Stimulated activated CD8-positive, alpha-beta memory T cell treated with anti-CD3 and anti-CD28 coated beads, Interleukin-12 subunit alpha, Interleukin-12 subunit beta, amount 100 ng/mL, for 24 hours (primary cell): Measurements from ENCODE around the gene GPR50.

Experiments
- DNase-seq: peaks from one replicate; pipeline ENCODE4 v3.0.0-alpha.2; 2020; ENCODE audit errors: extremely low read depth

The GPR50 gene

GRCh38 chrX:151176231-151176750 is at the start of gene GPR50:
TSS of gene GPR50 (plus strand) at chrX:151176584. CDS start at chrX:151176722, 138 bp downstream.
- DNase-seq: no peak

GRCh38 chrX:151132531-151132930 is 43.9 kb upstream of the GPR50 start:
- DNase-seq: no peak

GRCh38 chrX:151151665-151152267 is 24.6 kb upstream of the GPR50 start:
- no peak for DNase-seq

GRCh38 chrX:151153086-151153485 is 23.3 kb upstream of the GPR50 start:
- DNase-seq: no peak

GRCh38 chrX:151153667-151154066 is 22.7 kb upstream of the GPR50 start:
- no peak for DNase-seq

- no peak for DNase-seq
Observed at GRCh38 chrX:151155234-151155633, 21.1 kb upstream of the GPR50 start.

GRCh38 chrX:151161690-151162089 is 14.7 kb upstream of the GPR50 start:
- no peak for DNase-seq

- DNase-seq: no peak
Observed at GRCh38 chrX:151167791-151168345, 8.5 kb upstream of the GPR50 start.

- DNase-seq: no peak
Observed at GRCh38 chrX:151169783-151170182, 6.6 kb upstream of the GPR50 start.

- DNase-seq: no peak
Observed at GRCh38 chrX:151174581-151175282, 1.7 kb upstream of the GPR50 start.

GRCh38 chrX:151175283-151176062 is 911 bp upstream of the GPR50 start:
- DNase-seq: no peak

GRCh38 chrX:151177141-151178027 is 1.0 kb downstream of the GPR50 start:
- no peak for DNase-seq

GRCh38 chrX:151178746-151179145 is 2.4 kb downstream of the GPR50 start:
- no peak for DNase-seq

- DNase-seq: no peak
Observed at GRCh38 chrX:151180400-151180799, 4.0 kb downstream of the GPR50 start.

GRCh38 chrX:151181088-151181487 is 4.7 kb downstream of the GPR50 start:
- no peak for DNase-seq

- DNase-seq: no peak
Observed at GRCh38 chrX:151183233-151183753, 6.9 kb downstream of the GPR50 start.

- DNase-seq: no peak
Observed at GRCh38 chrX:151183912-151184565, 7.7 kb downstream of the GPR50 start.

- no peak for DNase-seq
Observed at GRCh38 chrX:151184705-151185104, 8.3 kb downstream of the GPR50 start.

- no peak for DNase-seq
Observed at GRCh38 chrX:151206871-151207270, 30.5 kb downstream of the GPR50 start.

- no peak for DNase-seq
Observed at GRCh38 chrX:151225843-151226242, 49.5 kb downstream of the GPR50 start.
